K562 (cell line): ENCODE measurements around the gene RUVBL1. TPM values are rescaled to one million over a fixed set of nuclear protein-coding genes. Genes with fewer than 3 reads are reported as not detected.

Experiments used
- ATF2 ChIP-seq: sonication (generic); formaldehyde crosslinking; IDR thresholded peaks from 2 replicates; pipeline ENCODE4 v1.8.1; 2022; ENCODE audit warnings: missing genetic modification reagents
- ATF4 ChIP-seq: fragments of 450-650 bp; formaldehyde crosslinking; IDR thresholded peaks from 2 replicates; pipeline ENCODE4 v1.4.0; 2022; ENCODE audit warnings: mild to moderate bottlenecking, moderate library complexity
- CREBBP ChIP-seq: IDR thresholded peaks from one replicate; pipeline ENCODE4 v1.6.1; 2012; ENCODE audit warnings: low read depth, mild to moderate bottlenecking, control low read depth, inconsistent platforms, low read length
- CXXC5 ChIP-seq: fragments of 250-450 bp; sonication (Bioruptor Pico); IDR thresholded peaks from 2 replicates; pipeline ENCODE4 v1.8.0; 2022; ENCODE audit warnings: inconsistent platforms, mild to moderate bottlenecking, moderate library complexity
- DACH1 ChIP-seq: fragments of 450-650 bp; IDR thresholded peaks from 2 replicates; pipeline ENCODE4 v1.6.1; 2018; ENCODE audit not compliant: partially characterized antibody
- ESRRB ChIP-seq: fragments of 250-450 bp; sonication (Bioruptor Pico); IDR thresholded peaks from 2 replicates; pipeline ENCODE4 v1.5.0; 2020; ENCODE audit warnings: mild to moderate bottlenecking, moderate library complexity, borderline replicate concordance
- GTF2E2 ChIP-seq: fragments of 200-800 bp; sonication (Bioruptor generic); IDR thresholded peaks from 2 replicates; pipeline ENCODE4 v1.6.1; 2016; ENCODE audit warnings: missing genetic modification characterization, missing compliant biosample characterization
- HDAC8 ChIP-seq: fragments of 450-650 bp; IDR thresholded peaks from 2 replicates; pipeline ENCODE4 v1.6.1; 2016; ENCODE audit warnings: mild to moderate bottlenecking, missing genetic modification characterization, moderate library complexity, missing compliant biosample characterization
- HNRNPK ChIP-seq: fragments of 200-400 bp; formaldehyde crosslinking; IDR thresholded peaks from one replicate; pipeline ENCODE4 v1.6.1; 2018; ENCODE audit warnings: mild to moderate bottlenecking, low read depth, low read length; ENCODE audit not compliant: poor library complexity, severe bottlenecking
- MEF2A ChIP-seq: IDR thresholded peaks from 2 replicates; pipeline ENCODE4 v1.6.1; 2011; ENCODE audit warnings: low read depth, mild to moderate bottlenecking, low read length, moderate library complexity; ENCODE audit not compliant: control insufficient read depth
- MTA3 ChIP-seq: fragments of 450-650 bp; formaldehyde crosslinking; IDR thresholded peaks from 2 replicates; pipeline ENCODE4 v1.6.1; 2017; ENCODE audit warnings: mild to moderate bottlenecking, borderline replicate concordance
- NCOA1 ChIP-seq: fragments of 450-650 bp; IDR thresholded peaks from 2 replicates; pipeline ENCODE4 v1.6.1; 2016; ENCODE audit warnings: low read depth
- OTX1 ChIP-seq: fragments of 450-650 bp; formaldehyde crosslinking; IDR thresholded peaks from 2 replicates; pipeline ENCODE4 v1.4.0; 2022; ENCODE audit warnings: mild to moderate bottlenecking
- RCOR1 ChIP-seq, 2 experiments: IDR thresholded peaks; 2 replicates each; pipeline ENCODE4 v1.6.1; 2012; ENCODE audit warnings: low read depth in 2 of 2, low read length in 2 of 2, borderline replicate concordance in 1 of 2, improper control_type of control experiment in 1 of 2
- SAFB2 ChIP-seq: fragments of 200-400 bp; formaldehyde crosslinking; IDR thresholded peaks from 2 replicates; pipeline ENCODE4 v1.6.1; 2018; ENCODE audit warnings: borderline replicate concordance, low read length, low read depth, moderate library complexity; ENCODE audit not compliant: severe bottlenecking
- SRSF9 ChIP-seq: fragments of 200-400 bp; formaldehyde crosslinking; IDR thresholded peaks from 2 replicates; pipeline ENCODE4 v1.6.1; 2017; ENCODE audit warnings: low read depth, low read length, borderline replicate concordance
- THAP7 ChIP-seq: fragments of 250-450 bp; sonication (Bioruptor Pico); IDR thresholded peaks from 2 replicates; pipeline ENCODE4 v1.5.0; 2021
- ZNF134 ChIP-seq: fragments of 250-450 bp; sonication (Bioruptor Pico); conservative IDR thresholded peaks from 2 replicates; pipeline ENCODE4 v1.4.0; 2020
- ZNF280A ChIP-seq: fragments of 450-650 bp; IDR thresholded peaks from 2 replicates; pipeline ENCODE4 v1.6.1; 2018; ENCODE audit warnings: mild to moderate bottlenecking, low read depth; ENCODE audit not compliant: partially characterized antibody
- ZNF668 ChIP-seq: fragments of 250-450 bp; sonication (Bioruptor Pico); IDR thresholded peaks from 2 replicates; pipeline ENCODE4 v1.8.0; 2022; ENCODE audit warnings: mild to moderate bottlenecking, inconsistent platforms
- ZNF780A ChIP-seq: fragments of 250-450 bp; sonication (Bioruptor Pico); IDR thresholded peaks from 2 replicates; pipeline ENCODE4 v1.5.0; 2021; ENCODE audit warnings: mild to moderate bottlenecking
- polyA plus RNA-seq, 8 experiments: library from polyadenylated mRNA; depleted of rRNA in 4 of 8; stranded (reverse) in 5 of 8; unstranded in 3 of 8; fragments of >200 nt; fragmentation: Nextera tagmentation in 2 of 8; fragmentation: Illumina TruSeq in 1 of 8; extraction: Ambion mirVana in 2 of 8; extraction: Trizol in 1 of 8; gene quantifications; 2 replicates each; pipeline versions ENCODE4 v1.2.1 to v1.2.3, GENCODE V29; 2011 to 2014; ENCODE audit warnings: inconsistent platforms in 1 of 8, missing spikeins in 1 of 8
- total RNA-seq, 7 experiments: library from RNA; depleted of rRNA in 6 of 7; stranded (reverse); fragments of >200 nt in 6 of 7; fragmentation: Illumina TruSeq in 2 of 7; extraction: Trizol in 2 of 7; gene quantifications; 2 replicates each; pipeline versions ENCODE4 v1.2.1 to v1.2.3, GENCODE V29; 2011 to 2021; ENCODE audit warnings: low replicate concordance in 1 of 7
- TF ChIP-seq, protein P1 (sequence below): fragments of 250-450 bp; sonication (Bioruptor Pico); IDR thresholded peaks from 2 replicates; pipeline ENCODE4 v1.8.0; 2021; ENCODE audit warnings: moderate library complexity, mild to moderate bottlenecking, inconsistent platforms

Gene RUVBL1
- total and polyA plus RNA-seq, 9 of the 15 experiments (the other 6 are each of a cell fraction or from before 2014, with no cell fraction given): 20.7 to 147 (median 113) TPM

DNA sequence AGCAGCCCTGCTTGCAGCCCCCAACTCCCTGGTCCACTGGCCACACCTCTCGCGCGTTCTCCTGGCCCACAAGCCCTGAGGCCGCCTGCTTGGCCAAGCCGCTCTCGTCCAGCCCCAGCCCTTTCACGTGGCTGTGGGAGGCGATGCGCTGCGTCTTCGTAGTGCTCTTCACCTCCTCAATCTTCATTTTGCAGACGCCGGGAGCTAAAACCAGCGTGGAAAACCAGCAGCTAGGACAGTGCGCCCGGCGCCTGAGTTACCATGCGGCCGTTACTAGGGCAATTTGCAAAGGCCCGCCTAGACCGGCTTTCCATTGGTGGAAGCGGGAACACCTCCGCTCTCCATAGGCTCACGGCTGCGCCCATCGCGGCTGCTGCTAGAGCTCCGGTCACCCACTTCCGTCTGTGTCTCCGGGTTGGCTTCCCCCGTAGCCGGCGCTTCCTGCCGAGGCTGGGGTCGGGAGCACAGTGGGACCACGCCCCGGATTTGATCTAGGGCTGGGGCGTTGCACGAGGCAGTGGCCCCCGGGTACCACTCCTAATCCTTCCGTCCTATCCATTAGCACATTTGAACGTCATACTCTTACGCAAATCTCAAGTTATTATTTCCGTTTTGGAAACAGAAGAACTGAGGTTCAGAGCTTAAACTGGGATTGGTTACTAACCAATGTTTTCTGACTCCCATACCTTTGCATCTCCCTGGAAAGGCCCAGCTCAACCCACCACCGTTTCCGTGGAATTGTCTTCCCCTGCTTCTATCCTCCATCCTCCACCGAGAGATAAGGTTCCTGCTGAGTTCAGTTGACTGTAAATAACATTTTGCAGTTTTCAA is at the start of gene RUVBL1 (continued):
- TF ChIP-seq ESRRB (CRISPR knock-in tag): no peak
- no peak for TF ChIP-seq SAFB2
- no peak for TF ChIP-seq CREBBP
- no peak for TF ChIP-seq OTX1 (CRISPR knock-in tag)
- no peak for TF ChIP-seq HDAC8 (tag)
- no peak for TF ChIP-seq DACH1
- TF ChIP-seq ZNF134 (CRISPR knock-in tag): no peak
- TF ChIP-seq ATF2 (CRISPR knock-in tag): no peak
- peak; percentile 78 for TF ChIP-seq CXXC5 (CRISPR knock-in tag)
- peak; percentile 60; the same call in 1 of the 2 replicates for TF ChIP-seq MTA3
- TF ChIP-seq RCOR1 (IDR thresholded peaks at IDR 0.05; ENCODE audit: borderline replicate concordance in 1 of 2, low read depth in 2 of 2, low read length in 2 of 2): 0 out of 4 replicates have a peak, but pooled peaks of 1 of the 2 experiments have one; percentile 23
- TF ChIP-seq, protein P1, sequence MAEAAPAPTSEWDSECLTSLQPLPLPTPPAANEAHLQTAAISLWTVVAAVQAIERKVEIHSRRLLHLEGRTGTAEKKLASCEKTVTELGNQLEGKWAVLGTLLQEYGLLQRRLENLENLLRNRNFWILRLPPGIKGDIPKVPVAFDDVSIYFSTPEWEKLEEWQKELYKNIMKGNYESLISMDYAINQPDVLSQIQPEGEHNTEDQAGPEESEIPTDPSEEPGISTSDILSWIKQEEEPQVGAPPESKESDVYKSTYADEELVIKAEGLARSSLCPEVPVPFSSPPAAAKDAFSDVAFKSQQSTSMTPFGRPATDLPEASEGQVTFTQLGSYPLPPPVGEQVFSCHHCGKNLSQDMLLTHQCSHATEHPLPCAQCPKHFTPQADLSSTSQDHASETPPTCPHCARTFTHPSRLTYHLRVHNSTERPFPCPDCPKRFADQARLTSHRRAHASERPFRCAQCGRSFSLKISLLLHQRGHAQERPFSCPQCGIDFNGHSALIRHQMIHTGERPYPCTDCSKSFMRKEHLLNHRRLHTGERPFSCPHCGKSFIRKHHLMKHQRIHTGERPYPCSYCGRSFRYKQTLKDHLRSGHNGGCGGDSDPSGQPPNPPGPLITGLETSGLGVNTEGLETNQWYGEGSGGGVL (CRISPR knock-in tag): no peak
- no peak for TF ChIP-seq SRSF9
- no peak for TF ChIP-seq HNRNPK
- TF ChIP-seq ATF4 (CRISPR knock-in tag): no peak
- no peak for TF ChIP-seq THAP7
- TF ChIP-seq ZNF780A (CRISPR knock-in tag): no peak
- TF ChIP-seq ZNF280A: no peak
- TF ChIP-seq ZNF668: no peak
- peak; percentile 98 for TF ChIP-seq NCOA1
- TF ChIP-seq MEF2A: no peak
- TF ChIP-seq GTF2E2 (tag): no peak
